Activated CD4-positive, alpha-beta T cell treated with anti-CD3 and anti-CD28 coated beads, Interleukin-2, amount 10 ng/mL, durations not matched to agents 24 days and 14 days (primary cell): ENCODE data around the gene PDE6A. TPM values are rescaled to one million over a fixed set of nuclear protein-coding genes. Genes with fewer than 3 reads are reported as not detected.
"Not testable (repeated sequence)": the region's sequence is repeated elsewhere in the genome, so short reads cannot be mapped to it uniquely, and the experiment has no call there.

ENCODE experiments used
- DNase-seq: peaks from one replicate; pipeline ENCODE4 v3.0.0; 2022
- H3K27ac Mint-ChIP-seq: one replicate; pipeline ENCODE4 v1.8.0; 2022; ENCODE audit warnings: mild to moderate bottlenecking, mixed read lengths
- H3K27me3 Mint-ChIP-seq: one replicate; pipeline ENCODE4 v1.8.0; 2022; ENCODE audit warnings: mixed read lengths
- H3K36me3 Mint-ChIP-seq: one replicate; pipeline ENCODE4 v1.8.0; 2022; ENCODE audit warnings: low read depth, mild to moderate bottlenecking, mixed read lengths
- H3K4me1 Mint-ChIP-seq: one replicate; pipeline ENCODE4 v1.8.0; 2021; ENCODE audit warnings: mixed read lengths
- H3K4me3 Mint-ChIP-seq: one replicate; pipeline ENCODE4 v1.8.0; 2022; ENCODE audit warnings: mild to moderate bottlenecking, moderate library complexity, mixed read lengths
- H3K9me3 Mint-ChIP-seq: one replicate; pipeline ENCODE4 v1.8.0; 2021; ENCODE audit warnings: mixed read lengths
- intact Hi-C: fragments of 100-400 bp; cut with micrococcal nuclease; formaldehyde crosslinking; loops from one replicate; pipeline ENCODE4 v1.15.1; 2023
- total RNA-seq: library from RNA; stranded (reverse); gene quantifications from 2 replicates; pipeline ENCODE4 v1.2.3, GENCODE V29; 2022

The PDE6A gene
- total RNA-seq, 1 donor from 2014 or later = not detected

DNA sequence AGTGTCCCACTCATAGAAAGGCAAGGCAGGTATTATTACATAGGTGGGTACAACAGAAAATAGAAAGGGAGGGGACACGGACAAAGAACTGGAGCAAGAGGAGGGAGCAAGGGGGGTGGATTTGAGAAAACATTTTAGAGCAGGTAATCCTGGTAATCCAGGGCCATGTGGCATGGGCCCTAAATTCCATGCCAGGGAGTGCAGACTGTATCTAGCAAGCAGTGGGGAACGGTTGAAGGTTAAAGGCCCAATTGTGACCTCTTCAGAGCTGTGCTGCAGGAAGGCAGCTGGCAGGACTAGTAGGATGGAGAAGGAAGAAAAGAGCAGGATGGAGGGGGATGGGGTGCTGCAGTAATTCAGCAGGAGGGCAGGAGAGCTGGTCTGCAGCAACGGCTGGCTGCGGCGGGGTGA, 75.2 kb downstream of the PDE6A start:
- Mint-ChIP-seq H3K4me3 (no peak overlapping the region), H3K27me3 (peaks cover 3% of the 10 kb centered on the region), H3K36me3 (no peaks in the 10 kb centered on the region), H3K27ac (no peak overlapping the region), H3K4me1 (peaks cover 5% of the 10 kb centered on the region), H3K9me3 (no peaks in the 10 kb centered on the region)
- intact Hi-C loops = no loop called here
- DNase-seq = no peak

DNA sequence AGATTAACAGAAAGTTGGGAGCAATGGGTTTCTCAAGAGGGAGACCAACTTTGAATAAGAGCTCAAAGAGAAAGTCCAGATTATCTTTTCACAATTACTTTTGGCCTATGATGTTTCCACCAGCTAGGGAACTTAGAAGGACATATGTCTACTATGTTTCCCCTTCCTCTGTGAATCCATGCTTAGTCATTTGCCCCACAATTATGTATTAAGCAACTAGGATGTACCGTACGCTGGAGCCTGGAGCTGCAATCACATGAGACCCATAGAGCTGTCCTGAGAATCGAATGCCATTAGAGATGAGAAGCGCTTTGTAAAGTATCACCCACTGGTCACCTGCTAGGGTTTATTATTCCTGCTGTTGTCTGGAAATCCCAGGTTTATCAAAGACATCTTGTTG, 78.8 kb downstream of the PDE6A start:
- Mint-ChIP-seq H3K27ac (no peak overlapping the region), H3K4me3 (no peak overlapping the region), H3K9me3 (no peaks in the 10 kb centered on the region), H3K27me3 (peaks cover 1% of the 10 kb centered on the region), H3K4me1 (peaks cover 11% of the 10 kb centered on the region), H3K36me3 (no peaks in the 10 kb centered on the region)
- DNase-seq = no peak
- intact Hi-C loops = no loop called here

DNA sequence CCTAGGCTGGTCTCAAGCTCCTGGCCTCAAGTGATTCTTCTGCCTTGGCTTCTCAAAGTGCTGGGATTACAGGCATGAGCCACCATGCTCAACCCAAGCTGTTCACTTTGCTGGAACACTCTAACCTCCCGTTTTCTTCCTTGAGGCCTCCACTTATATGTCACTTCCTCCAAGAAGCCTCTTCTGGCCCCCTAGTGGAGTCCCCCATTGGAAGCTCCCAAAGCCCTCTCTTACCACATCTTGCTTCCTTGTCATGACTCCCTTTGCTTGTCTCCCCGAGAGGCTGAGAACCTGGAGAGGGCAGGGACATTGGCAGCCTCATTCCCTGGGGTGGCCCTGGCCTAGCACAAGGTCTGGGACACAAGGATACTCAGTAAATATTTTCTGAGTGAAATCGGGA, 80.8 kb downstream of the PDE6A start:
- intact Hi-C loops = no loop called here
- no peaks in the 10 kb centered on the region for H3K9me3 Mint-ChIP-seq
- peaks cover 1% of the 10 kb centered on the region for H3K27me3 Mint-ChIP-seq
- no peaks in the 10 kb centered on the region for H3K36me3 Mint-ChIP-seq
- H3K4me1 Mint-ChIP-seq = peaks cover 8% of the 10 kb centered on the region
- no peak for DNase-seq
- H3K27ac Mint-ChIP-seq = no peak overlapping the region
- no peak overlapping the region for H3K4me3 Mint-ChIP-seq

DNA sequence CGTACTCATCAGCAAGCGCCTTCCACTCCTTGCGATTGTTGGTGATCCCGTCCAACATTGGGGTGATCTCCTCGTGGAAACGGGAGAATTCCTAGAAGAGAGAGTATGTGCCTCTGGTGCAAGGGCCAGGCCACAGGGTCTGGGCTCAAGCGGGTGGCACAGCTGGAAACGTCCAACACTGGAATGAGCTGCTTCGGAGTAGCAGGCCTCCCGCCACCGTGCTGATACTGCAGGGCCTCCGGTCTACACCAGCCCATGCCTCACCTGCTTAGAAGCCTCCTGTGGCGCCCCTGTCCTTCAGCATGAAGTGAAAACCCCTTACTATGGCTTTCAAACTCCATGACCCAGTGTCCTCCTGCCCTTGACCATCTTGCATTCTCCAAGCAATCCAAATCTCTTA, 81.4 kb downstream of the PDE6A start:
- Mint-ChIP-seq H3K36me3 (no peaks in the 10 kb centered on the region), H3K27me3 (peaks cover 1% of the 10 kb centered on the region), H3K9me3 (no peaks in the 10 kb centered on the region), H3K4me1 (peaks cover 8% of the 10 kb centered on the region), H3K27ac (no peak overlapping the region), H3K4me3 (no peak overlapping the region)
- DNase-seq = no peak
- intact Hi-C loops = no loop called here

DNA sequence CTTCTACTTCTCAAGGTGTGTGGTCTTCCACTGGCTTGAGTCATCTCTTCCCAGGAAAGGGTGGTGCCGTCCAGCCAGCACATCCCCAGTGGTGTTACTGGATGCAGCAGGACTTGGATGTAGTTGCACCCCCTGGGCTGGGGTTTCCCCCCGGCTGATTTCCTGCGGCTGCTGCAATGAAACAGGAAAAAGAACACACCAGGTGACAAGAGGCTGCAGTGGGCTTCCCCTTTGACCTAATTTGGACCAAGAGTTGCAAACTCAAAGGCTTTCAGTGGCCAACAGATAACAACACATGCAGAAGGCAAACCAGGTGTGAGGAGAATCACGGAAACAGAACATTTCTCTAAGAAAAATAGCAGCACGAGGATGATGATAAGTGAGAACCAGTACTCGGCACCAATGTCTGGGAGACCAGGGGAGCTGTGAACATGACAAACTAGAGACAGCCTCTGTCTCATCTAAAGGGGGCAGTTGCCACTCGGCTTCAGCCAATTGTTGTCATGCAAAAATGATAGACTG, 83.7 kb downstream of the PDE6A start:
- peak overlapping the region; percentile 8 for H3K4me3 Mint-ChIP-seq
- peak; percentile 73 for DNase-seq

DNA sequence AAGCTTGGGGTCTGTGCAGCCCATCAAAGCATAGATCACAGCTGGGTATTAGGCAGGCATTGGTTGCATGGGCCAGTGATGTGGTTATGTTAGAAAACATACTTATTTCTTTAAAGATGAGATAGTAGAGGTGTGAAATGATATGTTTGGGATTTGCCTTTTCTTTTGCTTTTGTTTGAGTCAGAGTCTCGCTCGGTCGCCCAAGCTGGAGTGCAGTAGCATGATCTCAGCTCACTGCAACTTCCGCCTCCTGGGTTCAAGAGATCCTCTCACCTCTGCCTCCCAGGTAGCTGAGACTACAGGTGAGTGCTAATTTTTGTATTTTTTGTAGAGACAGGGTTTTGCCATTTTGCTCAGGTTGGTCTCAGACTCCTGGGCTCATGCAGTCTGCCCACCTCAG, 84.8 kb downstream of the PDE6A start:
- Mint-ChIP-seq H3K4me3 (no peak overlapping the region), H3K27me3 (no peaks in the 10 kb centered on the region), H3K27ac (no peak overlapping the region), H3K36me3 (no peaks in the 10 kb centered on the region), H3K4me1 (peaks cover 8% of the 10 kb centered on the region), H3K9me3 (no peaks in the 10 kb centered on the region)
- no peak for DNase-seq
- intact Hi-C loops = no loop called here

More for the DNA sequence above, 83.7 kb downstream of the PDE6A start:
- Mint-ChIP-seq H3K4me1 (peaks cover 8% of the 10 kb centered on the region), H3K27me3 (no peaks in the 10 kb centered on the region), H3K9me3 (no peaks in the 10 kb centered on the region), H3K27ac (peak overlapping the region; percentile 30), H3K36me3 (no peaks in the 10 kb centered on the region)
- intact Hi-C loops = no loop called here

DNA sequence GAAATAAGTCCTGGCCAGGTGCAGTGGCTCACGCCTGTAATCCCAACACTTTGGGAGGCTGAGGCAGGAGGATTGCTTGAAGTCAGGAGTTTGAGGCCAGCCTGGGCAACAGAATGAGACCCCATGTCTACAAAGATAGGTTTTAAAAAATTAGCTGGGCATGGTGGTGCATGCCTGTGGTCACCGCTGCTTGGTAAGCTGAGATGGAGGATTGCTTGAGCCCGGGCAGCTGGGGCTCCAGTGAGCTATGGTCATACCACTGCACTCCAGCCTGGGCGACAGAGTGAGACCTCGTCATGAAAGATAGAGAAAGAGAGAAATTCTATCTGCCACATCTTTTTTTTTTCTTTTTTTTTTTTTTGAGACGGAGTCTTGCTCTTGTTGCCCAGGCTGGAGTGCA, 86.1 kb downstream of the PDE6A start:
- not testable (repeated sequence) for H3K27ac Mint-ChIP-seq, DNase-seq, H3K4me3 Mint-ChIP-seq, H3K27me3 Mint-ChIP-seq, H3K4me1 Mint-ChIP-seq, H3K36me3 Mint-ChIP-seq, H3K9me3 Mint-ChIP-seq
- intact Hi-C loops = loop anchor here (1.0 kb wide), 1 partner anchor 13 kb away; no protein-coding TSS in a partner anchor

DNA sequence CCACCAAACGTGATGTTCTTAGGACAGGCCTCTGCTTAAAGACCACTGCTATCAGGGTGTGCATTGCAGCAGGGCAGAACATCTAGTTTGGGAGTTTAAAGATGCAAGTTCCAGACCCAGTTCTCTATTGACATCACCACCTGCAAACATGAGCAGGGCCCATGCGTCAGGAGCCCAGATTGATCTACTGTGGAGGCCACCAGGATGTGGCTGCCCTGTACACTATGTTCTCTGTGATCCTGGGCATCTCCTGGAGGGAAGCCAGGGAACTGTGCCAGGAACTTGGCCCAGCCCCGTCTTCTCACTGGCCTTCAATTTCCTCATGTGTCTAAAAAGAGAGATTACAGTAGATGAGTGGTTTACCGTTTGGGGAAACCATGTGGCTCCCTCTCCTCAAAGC, 87.1 kb downstream of the PDE6A start:
- H3K27me3 Mint-ChIP-seq = no peaks in the 10 kb centered on the region
- peaks cover 8% of the 10 kb centered on the region for H3K4me1 Mint-ChIP-seq
- no peak overlapping the region for H3K27ac Mint-ChIP-seq
- no peak overlapping the region for H3K4me3 Mint-ChIP-seq
- no peak for DNase-seq
- intact Hi-C loops = no loop called here
- no peaks in the 10 kb centered on the region for H3K36me3 Mint-ChIP-seq
- H3K9me3 Mint-ChIP-seq = no peaks in the 10 kb centered on the region

DNA sequence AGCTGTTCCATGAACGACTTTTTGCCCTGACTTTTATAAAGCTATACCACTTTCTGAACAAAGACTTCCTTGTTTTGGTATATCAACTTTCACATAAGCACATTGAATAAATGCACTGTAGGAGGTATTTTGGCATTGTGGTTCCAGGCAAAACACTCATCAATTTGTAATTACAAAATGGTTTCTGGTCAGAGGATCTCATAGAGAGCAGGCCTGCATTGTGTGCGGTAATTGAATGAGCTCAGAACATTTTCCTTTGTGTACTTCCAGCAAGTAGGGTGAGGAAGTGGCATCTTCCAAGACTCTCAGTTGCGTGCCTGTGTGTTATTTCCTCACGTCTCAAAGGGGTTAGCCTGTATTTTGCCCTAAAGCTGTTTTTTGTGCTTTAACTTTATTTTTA, 89.2 kb downstream of the PDE6A start:
- no peak for DNase-seq
- Mint-ChIP-seq H3K36me3 (no peaks in the 10 kb centered on the region), H3K27me3 (no peaks in the 10 kb centered on the region), H3K9me3 (no peaks in the 10 kb centered on the region), H3K4me3 (no peak overlapping the region), H3K27ac (no peak overlapping the region), H3K4me1 (no peaks in the 10 kb centered on the region)
- intact Hi-C loops = no loop called here

DNA sequence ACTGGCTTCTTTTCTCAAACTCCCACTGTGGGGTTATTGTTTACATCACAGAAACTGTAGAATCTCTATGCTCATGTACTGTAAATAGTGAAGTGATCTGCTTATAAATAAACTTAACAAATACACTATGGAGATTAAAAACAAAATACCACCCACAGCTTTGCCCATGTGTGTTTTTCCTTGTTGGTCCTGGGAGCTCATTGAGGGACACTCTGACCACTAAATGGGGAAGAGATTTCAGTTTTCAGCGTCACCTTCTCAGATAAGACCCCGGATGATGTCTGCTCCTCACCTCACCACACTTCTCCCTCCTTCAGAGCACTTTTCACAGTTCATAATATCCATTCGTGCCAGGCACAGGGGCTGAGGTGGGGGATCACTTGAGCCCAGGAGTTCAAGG, 89.7 kb downstream of the PDE6A start:
- no peaks in the 10 kb centered on the region for H3K36me3 Mint-ChIP-seq
- no peaks in the 10 kb centered on the region for H3K4me1 Mint-ChIP-seq
- H3K9me3 Mint-ChIP-seq = no peaks in the 10 kb centered on the region
- no peak overlapping the region for H3K27ac Mint-ChIP-seq
- H3K27me3 Mint-ChIP-seq = no peaks in the 10 kb centered on the region
- DNase-seq = no peak
- intact Hi-C loops = no loop called here
- H3K4me3 Mint-ChIP-seq = no peak overlapping the region

DNA sequence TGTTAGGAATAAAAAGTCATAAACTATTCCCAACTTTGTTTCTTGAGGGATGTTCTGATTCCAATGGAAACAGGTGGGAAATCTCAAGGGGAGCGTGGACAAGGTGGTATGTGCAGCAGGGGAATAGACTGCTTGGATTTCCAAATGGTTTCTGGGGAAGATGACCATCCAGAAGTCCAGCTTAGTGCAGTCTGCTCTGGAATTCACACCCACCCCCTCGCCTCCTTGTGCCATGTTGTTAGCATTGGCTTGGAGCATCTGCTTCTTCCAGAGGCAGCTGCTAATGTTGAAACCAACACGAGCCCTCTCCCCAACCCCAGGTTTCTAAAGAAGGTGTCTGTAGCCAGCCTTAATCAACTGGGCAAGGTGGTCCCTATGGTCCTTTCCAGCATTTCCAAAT, 90.9 kb downstream of the PDE6A start:
- Mint-ChIP-seq H3K4me1 (no peaks in the 10 kb centered on the region), H3K4me3 (no peak overlapping the region), H3K36me3 (peaks cover 4% of the 10 kb centered on the region), H3K9me3 (no peaks in the 10 kb centered on the region), H3K27me3 (no peaks in the 10 kb centered on the region), H3K27ac (no peak overlapping the region)
- no peak for DNase-seq
- intact Hi-C loops = no loop called here

DNA sequence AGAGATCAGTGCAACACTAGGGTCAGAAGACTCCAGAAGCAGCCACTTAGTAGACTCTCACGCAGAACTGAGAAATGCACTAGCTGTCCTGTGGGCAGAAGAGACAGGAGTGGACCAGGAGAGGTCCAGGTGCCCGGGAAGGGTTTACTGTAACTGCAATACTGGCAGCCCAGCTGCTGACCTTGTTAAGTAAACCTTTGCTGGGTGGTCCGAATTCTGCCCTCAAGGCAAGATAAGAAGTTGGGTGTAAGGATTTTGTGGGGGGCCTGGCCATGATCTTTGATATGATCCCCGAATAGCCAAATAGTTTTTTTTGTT, 91.3 kb downstream of the PDE6A start:
- intact Hi-C loops = no loop called here
- H3K27ac Mint-ChIP-seq = no peak overlapping the region
- H3K4me3 Mint-ChIP-seq = no peak overlapping the region
- no peaks in the 10 kb centered on the region for H3K27me3 Mint-ChIP-seq
- H3K4me1 Mint-ChIP-seq = no peaks in the 10 kb centered on the region
- no peaks in the 10 kb centered on the region for H3K9me3 Mint-ChIP-seq
- H3K36me3 Mint-ChIP-seq = peaks cover 4% of the 10 kb centered on the region
- no peak for DNase-seq

DNA sequence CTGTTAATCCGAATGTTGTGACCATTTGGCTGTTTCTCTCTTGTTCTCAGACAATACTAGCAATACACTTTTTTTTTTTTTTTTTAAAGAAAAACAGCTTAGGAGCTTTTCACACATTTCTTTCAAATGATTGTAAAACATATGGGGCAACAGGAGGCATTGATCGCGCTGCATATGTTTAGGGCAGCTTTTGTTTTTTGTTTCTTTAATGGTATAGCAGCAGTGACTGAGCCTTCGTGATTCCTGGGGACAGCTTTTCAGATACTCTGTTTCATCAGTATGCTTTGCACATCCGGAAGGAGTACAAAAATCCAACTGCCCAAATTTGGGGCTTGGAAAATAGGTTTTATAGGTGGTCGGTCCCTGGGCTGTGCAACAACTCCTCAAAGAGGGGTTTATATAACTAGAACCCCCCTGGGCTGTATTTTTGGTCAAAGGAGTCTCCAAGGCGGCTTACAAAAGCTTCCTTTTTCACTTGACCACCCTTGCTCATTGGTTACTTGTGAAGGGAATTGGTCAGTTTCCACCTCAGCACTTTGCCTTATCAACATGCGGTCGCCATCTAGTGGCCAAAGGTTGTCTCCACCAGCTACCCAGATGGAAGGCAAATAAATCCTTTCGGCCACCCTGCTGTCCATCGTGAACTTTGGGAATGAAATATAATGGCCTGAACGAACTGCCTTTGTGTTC, 91.8 kb downstream of the PDE6A start:
- H3K9me3 Mint-ChIP-seq = no peaks in the 10 kb centered on the region
- DNase-seq = peak; percentile 82
- no peak overlapping the region for H3K4me3 Mint-ChIP-seq
- intact Hi-C loops = no loop called here
- H3K36me3 Mint-ChIP-seq = peaks cover 4% of the 10 kb centered on the region
- no peak overlapping the region for H3K27ac Mint-ChIP-seq
- no peaks in the 10 kb centered on the region for H3K4me1 Mint-ChIP-seq
- no peaks in the 10 kb centered on the region for H3K27me3 Mint-ChIP-seq

DNA sequence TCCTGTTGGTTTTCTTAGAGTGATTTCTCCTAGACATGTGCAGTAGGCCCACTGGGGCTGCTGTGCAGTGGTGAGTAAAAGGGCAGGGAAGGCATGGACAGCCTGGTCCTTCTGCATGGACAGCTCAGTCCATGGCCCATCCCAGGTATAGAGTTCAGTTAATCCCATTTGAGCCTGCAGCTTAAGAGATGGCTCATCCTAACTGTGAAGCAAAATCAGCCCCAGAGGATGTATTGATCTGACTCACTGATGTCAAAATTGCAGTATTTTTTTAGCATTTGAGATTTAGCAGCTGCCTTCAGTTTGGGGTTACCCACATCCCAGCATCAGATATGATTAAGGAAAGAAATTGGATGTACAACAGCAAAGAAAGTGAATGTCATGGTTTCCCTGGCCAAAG, 93.4 kb downstream of the PDE6A start:
- Mint-ChIP-seq H3K9me3 (no peaks in the 10 kb centered on the region), H3K27ac (no peak overlapping the region), H3K27me3 (no peaks in the 10 kb centered on the region), H3K4me3 (no peak overlapping the region), H3K36me3 (peaks cover 11% of the 10 kb centered on the region), H3K4me1 (no peaks in the 10 kb centered on the region)
- intact Hi-C loops = no loop called here
- no peak for DNase-seq
